HG03045 (cell line): ENCODE results near the gene SDK2.
"Not testable (repeated sequence)": the region's sequence is repeated elsewhere in the genome, so short reads cannot be mapped to it uniquely, and the experiment has no call there.

ENCODE experiments used
- ATAC-seq: cut with Tn5 transposase; IDR thresholded peaks from one replicate; pipeline ENCODE4 v1.9.1; 2021; ENCODE audit warnings: mild to moderate bottlenecking, moderate library complexity; ENCODE audit not compliant: unreplicated experiment

Gene SDK2

DNA sequence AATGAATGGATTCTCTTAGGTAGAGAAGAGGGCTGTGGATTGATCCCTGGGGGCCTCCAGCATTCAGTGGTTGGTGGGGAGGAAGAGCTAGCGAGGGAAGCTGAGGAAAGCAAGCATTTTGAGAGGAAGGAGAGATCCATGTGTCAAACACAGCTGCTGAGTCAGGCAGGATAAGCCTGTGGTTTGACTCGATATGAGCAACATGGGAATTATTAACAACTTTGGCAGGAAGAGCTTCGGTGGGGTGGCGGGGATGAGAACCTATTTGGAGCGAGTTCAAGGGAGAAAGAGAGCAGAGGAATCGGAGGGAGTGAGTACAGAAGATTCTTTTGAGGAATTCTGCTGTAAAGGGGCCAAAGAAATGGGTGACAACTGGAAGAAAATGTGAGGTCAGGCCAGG, 273.0 kb downstream of the SDK2 start:
- ATAC-seq = no peak

DNA sequence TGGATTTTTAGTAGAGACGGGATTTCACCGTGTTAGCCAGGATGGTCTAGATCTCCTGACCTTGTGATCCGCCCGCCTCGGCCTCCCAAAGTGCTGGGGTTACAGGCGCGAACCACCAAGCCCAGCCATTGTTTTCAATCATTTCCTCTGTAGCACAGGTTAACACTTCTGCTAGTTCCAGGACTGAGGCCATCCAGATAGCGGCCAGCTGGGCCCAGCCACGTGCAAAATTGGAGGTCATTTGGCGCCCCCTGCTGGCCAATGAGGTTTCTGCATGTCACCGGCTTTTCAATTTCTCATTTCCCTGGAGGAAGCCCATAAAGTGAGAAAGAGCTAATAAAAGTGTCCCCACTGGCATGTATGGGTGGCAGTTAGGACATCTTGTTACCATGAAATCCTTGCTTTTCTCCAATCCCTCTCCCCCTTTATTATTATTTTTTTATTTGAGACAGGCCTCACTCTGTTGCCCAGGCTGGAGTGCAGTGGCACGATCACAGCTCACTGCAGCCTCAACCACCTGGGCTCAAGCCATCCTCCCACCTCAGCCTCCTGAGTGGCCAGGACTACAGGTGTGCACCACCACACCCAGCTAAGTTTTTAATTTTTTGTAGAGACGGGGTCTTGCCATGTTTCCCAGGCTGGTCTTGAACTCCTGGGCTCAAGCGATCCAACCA, 274.3 kb downstream of the SDK2 start:
- not testable (repeated sequence) for ATAC-seq

DNA sequence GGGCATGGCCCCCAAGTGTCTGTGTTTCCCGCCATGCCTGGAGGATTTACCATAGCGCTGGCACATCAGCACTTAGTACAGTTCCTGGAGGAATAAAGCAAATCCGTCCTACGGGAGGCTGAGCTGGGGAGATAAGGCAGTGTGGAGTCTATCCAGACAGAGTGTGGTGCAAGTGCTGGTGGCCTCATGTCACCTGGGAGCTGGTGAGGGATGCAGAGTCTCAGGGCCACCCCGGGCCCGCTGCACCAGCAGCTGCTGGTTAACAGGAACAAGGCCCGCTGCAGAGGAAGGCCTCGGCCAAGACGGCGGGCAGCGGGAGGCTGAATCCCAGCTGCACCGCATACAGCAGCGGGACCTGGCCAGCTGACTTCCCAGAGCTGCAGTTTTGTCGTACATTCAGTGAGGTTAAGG, 275.1 kb downstream of the SDK2 start:
- ATAC-seq = no peak

DNA sequence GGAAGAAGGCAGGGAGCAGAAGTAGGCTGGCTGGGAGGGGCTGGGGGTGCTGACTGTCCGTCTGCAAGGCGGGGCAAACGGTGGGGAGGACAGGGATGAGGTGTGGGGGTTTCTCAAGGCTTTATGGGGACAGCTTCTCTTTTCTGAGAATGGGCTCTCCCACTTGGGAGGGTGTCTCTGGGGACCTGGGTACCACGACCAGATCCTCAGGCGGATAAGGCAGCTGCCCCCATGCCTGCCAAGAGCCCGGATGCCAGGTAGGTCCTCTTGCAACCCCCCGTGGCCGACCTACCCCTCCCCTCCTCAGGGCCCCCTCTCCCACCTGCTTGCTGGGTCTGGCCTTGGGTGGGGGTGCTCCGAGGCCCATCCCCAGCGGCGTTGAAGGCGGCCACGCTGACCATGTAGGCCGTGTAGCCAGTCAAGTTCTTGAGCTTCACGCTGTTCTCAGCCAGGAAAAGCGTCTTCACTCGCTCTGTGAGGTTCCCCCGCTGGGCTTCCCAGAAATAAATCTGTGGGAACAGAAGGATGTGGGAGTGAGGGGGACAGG, 276.1 kb downstream of the SDK2 start:
- no peak for ATAC-seq

DNA sequence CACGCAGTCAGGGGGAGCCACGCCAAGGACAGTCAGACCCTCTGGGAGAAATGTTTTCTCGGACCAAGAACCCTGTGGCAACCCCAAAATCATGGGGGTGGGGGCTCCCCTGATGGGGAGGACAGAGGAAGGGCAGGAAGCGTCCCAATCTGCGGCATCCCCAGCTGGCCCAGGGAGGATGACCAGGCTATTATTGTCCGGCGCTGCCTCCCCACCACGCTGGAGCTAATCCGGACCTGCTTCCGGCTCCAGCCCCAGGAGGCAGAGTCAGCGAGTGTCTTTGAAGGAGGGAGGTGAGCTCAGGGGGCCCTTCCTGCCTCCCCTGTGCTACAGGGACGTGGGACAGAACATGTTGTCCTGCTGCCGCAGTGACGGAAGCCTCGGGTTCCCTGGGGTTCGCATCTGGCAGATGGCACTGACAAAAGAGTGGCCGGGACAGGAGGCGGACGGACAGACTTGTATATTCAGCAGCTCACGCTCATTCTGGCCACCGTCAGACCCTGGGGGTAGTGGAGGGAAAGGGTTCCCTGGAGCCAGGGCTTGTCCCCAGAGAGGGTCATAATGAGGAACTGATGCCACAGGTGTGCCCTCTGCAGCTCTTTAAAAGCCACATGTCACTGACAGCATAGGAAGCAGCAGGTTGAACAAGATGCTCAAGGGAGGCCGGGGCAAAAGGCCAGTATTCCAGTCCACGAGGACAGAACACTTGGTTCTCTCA, 278.2 kb downstream of the SDK2 start:
- no peak for ATAC-seq

DNA sequence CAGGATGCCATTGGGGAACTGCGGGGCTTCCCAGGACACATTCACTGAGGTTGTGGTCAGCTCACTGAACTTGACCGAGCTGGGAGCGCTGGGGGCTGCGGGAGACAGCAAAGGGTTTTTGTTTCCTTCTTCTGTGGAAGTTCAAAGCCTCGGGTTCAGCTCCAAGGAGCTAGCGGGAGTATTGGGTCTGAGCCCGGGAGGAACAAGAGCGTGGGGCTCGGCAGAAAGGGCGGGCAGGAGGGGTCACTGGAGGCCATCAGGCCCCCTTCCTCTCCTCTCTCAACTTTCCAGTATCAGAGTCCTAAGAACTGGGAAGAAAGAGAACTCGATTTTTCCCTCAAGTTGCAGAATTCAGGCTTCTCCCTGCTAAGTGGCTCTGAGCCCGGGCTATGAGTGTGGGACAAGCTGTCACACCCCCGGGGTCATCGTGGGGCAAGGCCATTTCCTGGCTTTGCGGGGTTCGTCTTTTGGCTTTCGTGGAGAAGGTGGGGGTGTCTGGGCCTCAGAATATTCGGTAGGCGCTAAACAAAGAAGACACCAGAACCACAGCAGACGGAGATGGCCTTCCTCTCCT, 278.9 kb downstream of the SDK2 start:
- no peak for ATAC-seq

DNA sequence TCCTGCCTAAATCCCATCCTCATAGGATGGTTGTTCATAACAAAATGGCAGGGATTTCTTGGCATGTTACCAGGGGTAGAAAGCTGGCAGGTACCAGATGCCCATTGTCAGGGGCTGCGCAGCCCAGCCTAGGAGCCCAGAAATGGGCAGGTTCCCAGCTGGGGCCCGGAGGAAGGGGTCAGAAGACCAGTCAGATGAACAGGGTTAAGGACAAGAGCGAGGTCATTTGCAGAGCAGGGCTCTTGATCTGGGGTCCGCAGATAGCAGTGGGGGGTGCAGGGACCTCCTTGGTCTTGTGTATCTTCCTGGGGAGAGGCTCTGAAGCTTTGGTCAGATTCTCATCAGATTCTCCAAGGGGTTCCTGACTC, 280.1 kb downstream of the SDK2 start:
- no peak for ATAC-seq

DNA sequence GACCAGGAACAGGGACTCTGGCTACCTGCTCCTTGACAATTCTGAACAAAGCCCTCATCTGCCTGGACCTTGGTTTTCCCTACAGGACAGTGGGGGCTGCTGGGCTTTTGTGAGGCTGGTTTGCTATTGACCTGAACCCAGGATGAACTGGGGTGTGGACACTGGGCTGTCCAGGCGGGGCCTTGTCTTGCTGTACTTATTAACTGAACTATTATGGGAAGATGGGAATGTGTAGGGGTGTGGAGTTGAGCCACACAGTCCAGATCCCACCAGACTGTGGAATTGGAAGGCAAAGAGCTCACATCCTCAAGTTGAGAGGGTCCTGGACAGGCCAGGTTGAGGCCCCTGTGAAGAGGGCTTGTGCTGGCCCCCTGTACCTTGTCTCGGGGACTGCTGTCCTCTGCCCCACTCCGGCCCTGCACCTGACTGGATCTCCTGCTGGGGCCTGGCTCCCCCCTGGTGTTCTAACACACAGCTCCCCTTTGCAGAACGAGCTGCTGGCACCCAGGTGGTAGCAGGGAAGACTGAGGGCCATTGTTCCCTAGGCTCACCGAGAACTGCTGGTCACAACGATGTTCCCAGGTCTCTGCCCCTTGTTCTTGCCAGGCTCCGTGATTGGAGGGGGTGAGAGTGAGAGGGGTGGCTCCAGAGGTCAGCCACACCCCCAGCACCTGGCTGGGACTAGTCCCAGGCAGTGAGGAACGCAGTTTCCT, 280.6 kb downstream of the SDK2 start:
- no peak for ATAC-seq

GRCh38 chr17:73362697-73363096, 281.5 kb downstream of the SDK2 start:
- ATAC-seq = no peak

GRCh38 chr17:73360961-73361761, 283.1 kb downstream of the SDK2 start:
- no peak for ATAC-seq

- no peak for ATAC-seq
Measured at GRCh38 chr17:73359987-73360410, 284.2 kb downstream of the SDK2 start.

- no peak for ATAC-seq
Measured at GRCh38 chr17:73359352-73359751, 284.9 kb downstream of the SDK2 start.

DNA sequence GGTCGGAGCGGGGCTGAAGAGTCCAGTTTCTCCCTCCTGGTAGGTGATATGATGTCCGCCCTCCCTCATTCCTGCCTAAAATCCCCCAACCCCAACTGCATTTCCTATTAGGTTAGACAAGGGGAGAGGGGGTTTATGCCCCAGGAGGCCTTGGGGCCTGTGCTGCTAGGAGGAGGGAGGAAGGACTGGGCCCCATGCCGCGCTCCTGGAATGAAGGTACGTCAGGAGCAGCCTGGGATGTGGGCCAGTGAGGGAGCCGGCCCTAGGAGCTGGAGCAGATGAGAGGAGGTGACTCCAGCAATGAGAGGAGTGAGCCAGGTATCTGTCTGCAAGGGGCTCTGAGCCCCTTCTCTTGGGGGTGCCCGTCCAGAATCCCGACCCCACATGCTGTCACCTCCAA, 285.6 kb downstream of the SDK2 start:
- no peak for ATAC-seq

DNA sequence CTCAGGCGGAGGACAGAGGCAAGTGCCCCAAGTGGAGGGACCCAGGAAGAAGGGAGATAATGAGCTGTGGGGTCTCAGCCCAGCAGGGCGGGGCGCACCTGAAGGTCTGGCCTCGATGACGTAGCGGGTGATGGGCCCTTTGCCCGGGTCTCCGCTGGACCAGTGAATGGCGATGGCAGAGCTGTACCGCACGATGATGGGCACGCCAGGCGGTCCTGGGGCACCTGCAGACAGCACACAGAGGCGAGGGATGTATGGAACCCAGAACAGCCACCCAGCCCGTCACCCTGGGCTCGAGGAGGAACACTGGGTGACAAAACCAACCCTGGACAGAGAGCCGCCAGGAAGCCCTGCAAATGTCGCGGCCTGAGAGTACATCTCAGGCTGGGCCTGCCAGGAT, 286.3 kb downstream of the SDK2 start:
- ATAC-seq = no peak

DNA sequence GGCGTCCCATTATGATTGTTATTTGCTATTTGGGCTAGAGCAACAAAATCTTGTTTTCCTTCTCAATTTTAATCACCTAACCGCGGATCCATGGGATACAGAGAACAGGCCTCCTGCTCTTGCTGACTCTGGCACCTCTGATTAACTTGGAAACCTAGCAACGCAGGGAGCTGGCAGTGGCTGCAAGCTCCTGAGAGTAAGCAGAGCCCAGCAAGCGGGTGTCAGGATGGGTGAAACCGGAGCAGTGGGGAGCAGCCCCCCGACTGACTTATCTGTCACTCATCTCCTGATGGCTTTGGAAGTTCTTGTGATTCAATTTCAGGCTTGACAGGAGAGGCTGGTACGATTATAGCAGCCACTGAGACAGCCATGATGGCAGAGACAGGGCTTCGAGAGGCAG, 286.9 kb downstream of the SDK2 start:
- ATAC-seq = no peak

- ATAC-seq = no peak
Measured at GRCh38 chr17:73356561-73357170, 287.6 kb downstream of the SDK2 start.

GRCh38 chr17:73354423-73355284, 289.6 kb downstream of the SDK2 start:
- ATAC-seq = no peak

- no peak for ATAC-seq
Measured at GRCh38 chr17:73352261-73352660, 292.0 kb downstream of the SDK2 start.

- no peak for ATAC-seq
Measured at GRCh38 chr17:73351764-73352163, 292.5 kb downstream of the SDK2 start.
